DMS53 (cell line): ENCODE results near the gene PLEKHH3.
A peak's percentile ranks its signal among the peaks of the same experiment; 100 is the strongest.

ENCODE experiments used
- DNase-seq: peaks from one replicate; lab custom pipeline; 2025; lab: John Stamatoyannopoulos, UW

Gene PLEKHH3

GRCh38 chr17:42676424-42677011, at the start of gene PLEKHH3:
Gene PLEKHH3 (minus strand): TSS chr17:42676994. CDS start chr17:42676563, 431 bp downstream.
- DNase-seq, result no peak

- DNase-seq, result no peak
These were observed 48.3 kb upstream of the PLEKHH3 start for GRCh38 chr17:42725143-42725542.

- DNase-seq, result no peak
These were observed 46.8 kb upstream of the PLEKHH3 start for GRCh38 chr17:42723636-42724035.

GRCh38 chr17:42720996-42721583, 44.3 kb upstream of the PLEKHH3 start:
- peak; percentile 92 for DNase-seq

GRCh38 chr17:42709561-42709960, 32.8 kb upstream of the PLEKHH3 start:
- DNase-seq, result no peak

GRCh38 chr17:42708588-42708987, 31.8 kb upstream of the PLEKHH3 start:
- DNase-seq, result no peak

- no peak for DNase-seq
These were observed 29.9 kb upstream of the PLEKHH3 start for GRCh38 chr17:42706732-42707131.

GRCh38 chr17:42704837-42705494, 28.2 kb upstream of the PLEKHH3 start:
- no peak for DNase-seq

- no peak for DNase-seq
These were observed 27.7 kb upstream of the PLEKHH3 start for GRCh38 chr17:42704490-42704836.

GRCh38 chr17:42702446-42702845, 25.7 kb upstream of the PLEKHH3 start:
- no peak for DNase-seq

GRCh38 chr17:42700586-42701289, 23.9 kb upstream of the PLEKHH3 start:
- no peak for DNase-seq

GRCh38 chr17:42699415-42699740, 22.6 kb upstream of the PLEKHH3 start:
- DNase-seq, result no peak

- DNase-seq, result no peak
These were observed 22.1 kb upstream of the PLEKHH3 start for GRCh38 chr17:42698736-42699414.

- no peak for DNase-seq
These were observed 20.5 kb upstream of the PLEKHH3 start for GRCh38 chr17:42697108-42697811.

GRCh38 chr17:42695500-42695899, 18.7 kb upstream of the PLEKHH3 start:
- DNase-seq, result no peak

- no peak for DNase-seq
These were observed 17.7 kb upstream of the PLEKHH3 start for GRCh38 chr17:42694524-42694923.

- no peak for DNase-seq
These were observed 15.7 kb upstream of the PLEKHH3 start for GRCh38 chr17:42692489-42692888.

- no peak for DNase-seq
These were observed 14.3 kb upstream of the PLEKHH3 start for GRCh38 chr17:42691021-42691545.

- no peak for DNase-seq
These were observed 13.8 kb upstream of the PLEKHH3 start for GRCh38 chr17:42690596-42690995.

GRCh38 chr17:42687707-42688320, 11.0 kb upstream of the PLEKHH3 start:
- DNase-seq, result no peak

GRCh38 chr17:42686520-42687128, 9.8 kb upstream of the PLEKHH3 start:
- no peak for DNase-seq
